Kasumi-1 (cell line): ENCODE measurements around the gene AMIGO3.
A peak's percentile ranks its signal among the peaks of the same experiment; 100 is the strongest.
"Not testable (repeated sequence)": the region's sequence is repeated elsewhere in the genome, so short reads cannot be mapped to it uniquely, and the experiment has no call there.

Experiments used
- DNase-seq, 2 experiments: peaks; one replicate each; lab custom pipeline; 2025; lab: John Stamatoyannopoulos, UW

The AMIGO3 gene

DNA sequence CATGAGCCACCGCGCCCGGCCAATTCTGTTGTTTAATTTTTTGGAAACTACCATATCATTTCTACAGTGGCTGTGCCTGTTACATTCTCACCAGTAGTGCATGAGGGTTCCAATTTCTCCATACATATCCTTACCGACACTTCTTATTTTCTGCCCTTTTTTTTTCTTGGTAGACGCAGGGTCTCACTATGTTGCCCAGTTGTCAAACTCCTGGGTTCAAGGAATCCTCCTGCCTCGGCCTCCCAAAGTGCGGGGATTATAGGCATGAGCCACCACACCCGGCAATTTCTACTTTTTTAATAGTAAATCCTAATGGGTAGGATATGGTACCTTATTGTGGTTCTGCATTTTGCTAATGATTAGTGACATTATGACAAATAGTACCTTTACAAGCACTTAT, 9.6 kb downstream of the AMIGO3 start:
- DNase-seq, result no peak

DNA sequence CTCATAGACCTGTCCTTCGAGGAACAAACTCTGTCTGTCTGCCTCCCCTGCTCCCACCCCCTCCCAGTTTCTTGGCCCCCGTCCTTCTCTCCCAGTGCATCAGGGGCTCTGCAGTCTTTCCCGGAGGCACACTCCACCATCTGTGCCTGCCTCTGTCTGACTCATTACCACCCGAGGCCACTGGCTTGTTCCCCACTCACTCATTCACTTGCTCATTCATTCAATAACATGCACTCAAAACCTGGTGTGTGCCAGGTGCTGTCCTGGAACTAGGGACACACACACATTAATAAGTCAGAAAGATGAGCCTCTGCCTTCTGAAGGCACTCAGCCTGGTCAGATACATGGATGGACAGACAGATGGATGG, 12.4 kb downstream of the AMIGO3 start:
- DNase-seq, result no peak

DNA sequence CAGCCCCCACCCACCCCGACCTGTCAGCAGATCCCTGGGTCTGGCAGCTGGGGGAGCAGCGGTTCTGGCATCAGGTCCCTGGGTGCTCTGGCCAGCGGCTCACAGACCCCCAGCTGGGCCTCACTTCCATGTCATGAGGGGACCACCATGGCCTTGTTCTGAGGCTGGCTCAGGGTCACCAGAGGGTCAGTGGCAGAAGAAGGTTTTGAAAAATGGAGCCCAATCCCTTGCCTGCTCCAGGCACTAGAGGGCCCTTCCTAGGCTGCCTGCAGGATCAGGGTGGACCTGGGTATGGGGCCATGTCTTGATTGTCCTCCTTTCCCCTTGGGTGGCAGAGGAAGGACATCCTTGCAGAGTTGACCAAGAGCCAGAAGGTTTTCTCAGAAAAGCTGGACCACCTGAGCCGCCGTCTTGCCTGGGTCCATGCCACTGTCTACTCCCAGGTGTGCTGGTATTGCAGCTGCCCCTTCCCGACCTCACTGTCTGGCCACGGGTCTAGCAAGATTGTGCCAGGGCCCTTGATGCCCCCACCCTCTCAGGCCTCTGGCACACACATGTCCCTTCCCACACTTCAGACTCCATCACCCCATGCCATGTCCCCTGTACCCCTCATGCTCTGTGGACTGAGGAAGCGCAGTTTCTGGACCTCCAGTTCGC, 12.9 kb downstream of the AMIGO3 start:
- DNase-seq, result no peak

DNA sequence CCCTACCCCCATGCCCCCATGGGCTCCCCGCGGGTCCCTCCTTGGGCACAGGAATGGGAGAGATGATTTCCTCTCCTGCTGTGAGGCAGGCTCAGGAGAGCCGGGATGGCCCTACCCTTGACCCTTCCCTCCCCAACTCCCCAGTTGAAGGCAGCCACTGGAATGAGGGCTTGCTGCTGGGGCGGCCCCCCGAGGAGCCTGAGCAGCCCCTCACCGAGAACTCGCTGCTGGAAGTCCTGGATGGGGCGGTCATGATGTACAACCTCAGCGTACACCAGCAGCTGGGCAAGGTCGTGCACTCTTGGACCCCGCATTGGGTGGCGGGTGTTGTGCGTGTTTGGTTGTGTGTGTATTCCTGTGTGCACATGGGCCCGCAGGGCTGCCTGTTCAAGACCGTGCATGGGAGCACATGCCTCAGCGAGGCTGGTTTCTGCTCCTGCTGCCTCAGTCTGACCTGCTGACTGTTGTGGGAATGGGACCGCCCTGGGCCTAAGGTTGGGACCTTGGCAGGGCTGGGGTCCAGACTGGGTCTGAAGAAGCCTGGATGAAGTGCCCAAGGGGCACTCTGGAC, 14.0 kb downstream of the AMIGO3 start:
- no peak for DNase-seq

DNA sequence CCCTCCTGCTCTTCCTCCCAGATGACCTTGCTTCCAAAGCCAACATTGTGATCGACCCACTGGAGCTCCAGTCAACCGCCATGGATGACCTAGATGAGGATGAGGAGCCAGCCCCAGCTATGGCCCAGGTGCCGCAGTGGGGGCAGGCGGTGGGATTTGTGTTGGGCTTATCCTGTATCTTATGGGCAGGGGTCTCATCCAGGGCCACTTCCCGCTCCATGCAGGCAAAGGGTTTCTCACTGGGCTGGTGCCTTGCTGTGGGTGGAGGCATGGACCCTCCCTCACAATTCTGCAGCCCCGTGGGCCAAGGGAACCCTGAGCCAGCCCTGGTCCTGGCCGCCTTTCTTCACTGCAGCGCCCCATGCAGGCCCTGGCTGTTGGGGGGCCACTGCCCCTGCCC, 14.9 kb downstream of the AMIGO3 start:
- no peak for DNase-seq

DNA sequence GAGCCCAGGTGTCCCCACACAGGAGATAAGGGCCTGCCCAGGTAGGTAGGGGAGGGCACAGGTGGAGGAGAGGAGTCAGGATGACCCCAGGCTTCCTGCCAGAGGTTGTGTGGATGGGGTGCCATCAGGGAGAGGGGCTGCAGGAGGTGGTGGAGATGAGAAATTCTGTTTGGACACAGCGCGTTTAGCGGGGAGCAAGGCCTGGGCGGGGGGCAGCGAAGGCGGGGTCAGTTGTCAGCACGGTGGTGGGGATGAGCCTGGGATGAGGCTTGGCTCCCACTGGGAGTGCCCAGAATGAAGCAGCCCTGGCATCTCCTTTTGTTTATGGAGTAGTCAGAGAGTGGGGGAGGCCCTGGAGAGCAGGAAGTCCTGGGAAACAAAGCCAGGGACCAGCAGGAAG, 15.5 kb downstream of the AMIGO3 start:
- DNase-seq, result no peak

DNA sequence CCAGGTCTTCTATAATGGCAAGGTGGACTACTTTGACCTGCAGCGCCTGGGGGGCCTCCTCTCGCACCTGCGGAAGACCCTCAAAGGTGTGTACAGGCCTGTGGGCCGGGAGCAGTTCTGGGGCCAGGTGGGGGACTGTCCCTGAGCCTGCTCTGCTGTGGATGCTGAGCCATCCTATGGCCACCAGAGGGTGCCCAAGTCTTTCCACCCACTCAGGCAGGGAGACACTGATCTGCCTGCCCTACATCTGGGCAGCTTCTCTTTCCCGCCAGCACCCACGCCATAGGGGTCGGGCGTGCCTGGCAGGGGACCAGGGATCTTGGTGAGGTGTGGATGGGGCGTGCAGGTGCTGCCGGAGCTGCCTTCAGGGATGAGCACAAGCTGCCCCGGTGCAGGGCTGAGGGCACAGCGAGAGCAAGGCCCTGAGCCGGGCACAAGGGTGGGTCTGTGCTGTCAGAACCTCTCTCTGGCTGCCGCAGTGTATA, 16.0 kb downstream of the AMIGO3 start:
- DNase-seq, result peak; percentile 71 to 73

DNA sequence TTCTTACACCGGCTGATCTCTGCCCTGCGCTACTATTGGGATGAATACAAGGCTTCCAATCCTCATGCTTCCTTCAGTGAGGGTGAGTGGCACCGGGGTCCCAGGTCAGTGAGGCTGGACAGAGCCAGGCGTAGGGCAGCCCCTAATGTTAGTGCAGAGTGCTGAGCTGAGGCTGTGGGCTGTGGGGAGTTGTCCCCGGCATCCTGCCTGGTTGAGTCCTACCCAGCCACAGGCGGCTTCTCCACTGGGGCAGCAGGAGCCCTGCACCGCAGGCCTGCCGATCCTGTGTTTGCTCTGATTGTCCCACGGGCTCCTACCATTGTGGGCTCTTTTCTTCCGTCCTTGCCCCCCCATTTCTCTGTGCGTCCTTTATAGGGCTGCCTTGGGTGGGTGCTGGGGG, 16.8 kb downstream of the AMIGO3 start:
- DNase-seq, result no peak

DNA sequence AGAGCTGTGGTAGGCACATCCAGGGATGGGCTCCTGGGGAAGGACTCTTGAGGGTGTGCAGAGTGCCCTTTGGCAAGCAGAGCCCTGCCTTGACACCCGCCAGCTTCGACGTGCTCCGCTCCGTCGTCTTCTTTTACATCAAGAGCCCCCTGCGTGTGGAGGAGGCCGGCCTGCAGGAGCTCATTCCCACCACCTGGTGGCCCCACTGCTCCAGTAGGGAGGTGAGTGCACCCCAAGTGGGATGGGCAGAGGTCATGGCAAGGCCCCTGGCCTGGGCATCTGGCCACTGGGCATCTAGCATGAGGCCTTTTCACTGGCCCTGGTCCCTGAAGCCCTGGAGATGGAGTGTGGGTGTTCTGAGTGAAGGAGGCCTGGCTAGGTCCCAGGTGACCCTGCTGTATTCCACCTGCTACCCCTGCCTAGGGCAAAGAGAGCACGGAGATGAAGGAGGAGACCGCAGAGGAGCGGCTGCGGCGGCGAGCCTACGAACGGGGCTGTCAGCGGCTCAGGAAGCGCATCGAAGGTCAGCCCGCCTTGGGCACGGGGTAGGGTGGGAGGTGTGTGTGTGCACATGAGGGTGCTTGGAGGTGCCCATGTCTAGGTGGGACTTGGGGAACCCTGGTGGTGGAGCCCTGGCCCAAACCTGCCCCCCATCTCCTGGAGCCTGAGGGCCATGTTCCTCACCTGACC, 18.0 kb downstream of the AMIGO3 start:
- DNase-seq, result peak in 1 of 2 experiments; percentile 42

DNA sequence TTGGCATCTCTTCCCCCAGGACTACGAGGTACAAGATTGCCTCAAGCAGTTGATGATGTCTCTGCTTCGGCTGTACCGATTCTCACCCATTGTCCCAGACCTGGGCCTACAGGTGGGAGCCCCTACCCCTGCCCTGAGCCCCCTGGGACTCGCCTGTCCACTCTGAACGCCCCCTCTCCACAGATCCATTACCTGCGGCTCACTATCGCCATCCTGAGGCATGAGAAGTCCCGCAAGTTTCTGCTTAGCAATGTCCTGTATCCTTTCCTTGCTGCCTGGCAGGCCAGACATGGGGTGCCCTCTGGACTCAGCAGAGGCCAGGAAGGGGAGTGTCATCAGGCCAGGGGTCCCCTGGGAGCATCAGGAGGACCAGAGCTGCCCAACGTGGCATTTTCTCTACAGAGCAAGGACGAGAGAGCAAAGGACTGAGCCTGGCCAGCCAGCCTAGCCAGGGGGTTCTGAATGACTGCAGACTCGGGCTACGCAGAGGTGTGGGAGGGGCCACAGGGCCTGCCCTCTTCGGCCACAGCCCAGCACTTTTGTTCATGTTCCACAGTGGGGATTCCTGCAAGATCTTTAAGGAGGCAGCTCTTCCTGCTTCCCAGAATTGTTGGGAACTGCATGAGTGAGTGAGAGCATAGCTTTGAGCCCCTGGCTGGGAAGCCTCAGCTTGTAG, 18.9 kb downstream of the AMIGO3 start:
- no peak for DNase-seq

DNA sequence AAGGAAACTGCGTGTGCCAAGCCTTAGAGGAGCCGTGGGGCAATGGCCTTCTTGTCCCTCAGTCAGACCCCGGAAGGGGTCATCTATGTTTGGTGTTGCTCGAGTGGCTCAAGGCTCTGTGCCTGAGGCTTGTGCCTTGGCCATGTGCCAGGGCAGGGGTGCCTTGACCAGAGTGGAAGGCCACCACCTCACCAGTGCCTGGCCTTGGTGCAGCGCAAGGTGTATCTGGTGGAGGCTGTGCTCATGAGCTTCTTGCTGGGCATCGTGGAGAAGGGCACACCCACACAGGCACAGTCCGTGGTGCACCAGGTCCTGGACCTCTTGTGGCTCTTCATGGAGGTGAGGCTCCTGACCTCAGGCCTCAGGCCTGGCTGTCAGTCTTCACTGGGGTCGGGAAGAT, 19.5 kb downstream of the AMIGO3 start:
- no peak for DNase-seq

DNA sequence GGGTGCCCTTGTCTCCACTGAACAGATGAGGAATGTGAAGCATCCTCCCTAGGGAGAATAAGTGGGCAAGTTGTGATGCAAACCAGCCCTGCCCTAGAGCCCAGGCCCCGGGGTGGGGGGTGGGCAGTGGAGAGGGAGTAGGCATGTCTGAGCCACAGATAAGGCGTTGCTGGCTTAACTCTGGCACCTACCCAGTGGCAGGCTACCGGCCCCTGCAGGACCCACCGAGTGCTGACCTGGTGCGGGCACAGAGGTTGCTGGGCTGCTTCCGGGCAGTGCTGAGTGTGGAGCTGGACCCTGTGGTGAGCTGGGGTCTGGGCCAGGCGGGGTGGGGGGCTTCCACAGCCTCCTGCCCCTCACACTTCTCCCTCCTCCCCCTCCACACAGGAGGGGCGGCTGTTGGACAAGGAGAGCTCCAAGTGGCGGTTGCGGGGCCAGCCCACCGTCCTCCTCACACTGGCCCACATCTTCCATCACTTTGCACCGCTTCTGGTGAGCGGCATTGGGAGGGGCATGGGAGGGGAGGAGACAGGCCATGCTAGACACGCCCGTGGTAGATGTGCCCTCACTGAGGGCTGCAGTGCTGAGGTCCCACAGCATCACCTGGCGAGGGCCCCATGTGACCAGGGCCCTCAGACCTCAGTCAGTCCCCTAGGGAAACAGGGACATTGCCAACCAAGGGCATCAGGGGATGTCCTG, 20.1 kb downstream of the AMIGO3 start:
- DNase-seq, result no peak

DNA sequence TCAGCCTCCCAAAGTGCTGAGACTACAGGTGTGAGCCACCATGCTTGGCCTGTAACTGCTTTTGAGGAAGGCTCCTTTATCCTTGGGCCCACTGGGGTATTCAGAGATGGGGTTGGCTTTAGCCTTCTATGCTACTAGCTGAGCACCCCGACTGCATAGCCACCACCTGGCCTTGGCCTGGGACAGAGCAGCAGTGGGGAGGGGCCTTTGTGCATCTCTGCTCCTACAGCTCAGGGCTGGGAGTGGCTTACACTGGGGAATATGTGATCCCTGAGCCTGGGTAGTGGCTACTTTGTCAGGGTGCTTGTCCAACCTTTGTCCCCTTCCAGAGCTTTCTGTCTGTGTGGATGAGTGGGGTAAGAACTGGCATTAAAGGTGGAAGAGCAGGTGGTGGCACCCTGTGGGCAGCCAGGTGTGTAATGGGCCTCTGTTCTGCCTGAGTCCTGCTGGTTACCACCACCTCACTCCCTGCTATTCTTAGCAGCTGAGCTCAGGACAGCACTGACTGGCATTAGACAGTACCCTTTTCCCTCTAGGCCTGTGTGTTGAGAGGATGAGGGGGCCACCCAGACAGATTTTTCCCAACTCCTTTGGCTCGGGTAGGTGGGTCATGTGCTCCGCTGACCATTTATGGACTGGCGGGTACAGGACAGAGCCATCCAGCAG, 24.0 kb downstream of the AMIGO3 start:
- not testable (repeated sequence) for DNase-seq

DNA sequence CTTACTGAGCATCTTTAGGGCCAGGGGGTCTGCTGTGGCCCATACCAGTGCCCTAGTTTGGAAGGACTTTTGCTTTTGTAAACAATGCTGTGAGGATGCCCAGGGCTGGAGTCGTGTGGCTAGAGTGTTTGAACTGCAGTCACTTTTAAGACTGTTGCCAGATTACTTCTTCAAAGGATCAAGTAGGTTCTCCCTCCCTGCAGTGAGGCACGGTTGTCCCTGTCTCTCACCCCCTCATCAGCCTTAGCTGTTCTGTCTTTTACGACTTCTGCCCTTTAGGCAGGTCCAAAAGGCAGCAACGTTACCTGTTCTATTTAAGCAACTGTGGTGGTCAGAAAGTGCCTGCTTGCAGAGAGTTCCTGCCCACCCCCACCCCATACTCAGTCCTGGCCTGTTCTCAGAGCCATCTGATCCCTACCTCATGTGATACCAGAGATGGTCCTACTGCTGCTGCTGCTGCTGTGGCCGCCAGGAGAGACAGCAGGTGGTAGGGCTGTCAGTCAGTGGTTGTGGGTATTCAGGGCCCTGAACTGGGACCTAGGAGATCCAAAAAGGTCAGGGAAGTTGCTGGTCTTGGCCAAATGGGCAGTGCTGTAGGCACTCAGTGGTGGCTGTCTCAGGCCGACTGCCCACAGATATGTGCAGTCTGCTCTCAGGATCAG, 24.9 kb downstream of the AMIGO3 start:
- DNase-seq, result not testable (repeated sequence)

DNA sequence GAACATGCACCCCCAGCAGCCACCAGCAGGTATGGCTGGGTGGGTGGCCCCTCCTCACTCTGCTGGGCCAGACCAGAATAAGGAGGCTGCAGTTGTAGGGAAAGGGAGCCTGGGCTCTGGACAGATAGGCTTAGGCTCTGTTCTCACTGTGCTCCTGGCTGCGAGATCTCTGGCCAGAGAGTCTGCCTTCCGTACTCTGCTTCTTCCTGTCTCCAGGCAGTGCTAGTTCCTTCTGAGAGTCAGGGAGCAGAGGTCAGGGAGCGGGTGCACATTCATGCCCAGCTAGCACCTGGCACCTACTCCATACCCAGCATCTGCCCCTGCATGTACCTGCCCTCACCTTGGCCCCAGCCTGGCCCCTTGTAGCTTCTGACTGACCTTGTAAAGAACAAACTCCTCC, 28.0 kb downstream of the AMIGO3 start:
- not testable (repeated sequence) for DNase-seq

DNA sequence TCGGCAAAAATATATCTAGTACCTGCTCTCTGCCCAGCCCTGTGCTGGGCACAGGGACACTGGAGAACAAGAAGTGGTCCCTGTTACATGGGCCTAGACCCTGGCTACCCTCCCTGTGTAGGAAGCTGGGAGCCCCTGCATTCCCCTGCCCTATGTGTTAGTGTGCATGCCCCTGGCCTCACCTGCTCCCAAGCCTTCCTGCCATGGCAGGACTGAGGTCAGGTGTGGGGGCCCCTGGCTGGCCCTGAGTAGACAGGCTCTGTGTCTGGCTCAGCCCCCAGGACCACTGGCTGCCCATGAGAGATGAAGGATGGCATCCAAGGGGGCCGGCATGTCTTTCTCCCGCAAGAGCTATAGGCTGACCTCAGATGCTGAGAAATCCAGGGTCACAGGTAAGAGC, 28.6 kb downstream of the AMIGO3 start:
- DNase-seq, result not testable (repeated sequence)

DNA sequence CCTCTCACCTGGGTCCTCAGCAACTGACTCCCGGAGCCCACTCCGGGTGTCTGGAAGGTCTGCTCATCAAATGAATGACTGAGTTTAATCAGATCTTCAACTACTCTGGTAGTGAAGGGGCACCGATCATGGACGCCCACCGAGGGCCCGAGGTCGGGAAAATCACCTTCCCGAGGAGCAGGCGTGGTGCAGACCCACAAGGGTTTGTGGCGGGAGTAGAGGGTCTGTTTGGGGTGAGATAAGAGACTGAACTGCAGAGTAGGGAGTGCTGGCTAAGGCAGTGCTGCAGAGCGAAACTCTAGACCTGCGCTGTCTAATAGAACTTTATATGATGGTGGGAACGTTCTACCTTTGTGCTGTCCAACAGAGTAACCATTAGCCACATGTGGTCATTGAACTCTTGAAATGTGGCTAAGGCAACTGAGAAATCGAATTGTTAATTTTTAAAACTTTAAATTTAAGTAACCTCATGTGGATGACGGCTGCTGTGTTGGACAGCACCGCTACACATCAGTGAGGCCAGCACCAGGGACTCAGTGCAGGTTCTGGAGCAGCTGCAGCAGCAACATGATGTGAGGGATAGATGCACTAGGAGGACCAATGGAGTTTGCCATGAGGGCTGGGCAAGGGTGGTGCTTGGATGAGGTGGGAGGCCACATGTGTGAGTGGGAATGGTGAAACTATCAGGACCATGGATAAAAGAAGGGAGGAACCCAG, 29.4 kb downstream of the AMIGO3 start:
- not testable (repeated sequence) for DNase-seq

DNA sequence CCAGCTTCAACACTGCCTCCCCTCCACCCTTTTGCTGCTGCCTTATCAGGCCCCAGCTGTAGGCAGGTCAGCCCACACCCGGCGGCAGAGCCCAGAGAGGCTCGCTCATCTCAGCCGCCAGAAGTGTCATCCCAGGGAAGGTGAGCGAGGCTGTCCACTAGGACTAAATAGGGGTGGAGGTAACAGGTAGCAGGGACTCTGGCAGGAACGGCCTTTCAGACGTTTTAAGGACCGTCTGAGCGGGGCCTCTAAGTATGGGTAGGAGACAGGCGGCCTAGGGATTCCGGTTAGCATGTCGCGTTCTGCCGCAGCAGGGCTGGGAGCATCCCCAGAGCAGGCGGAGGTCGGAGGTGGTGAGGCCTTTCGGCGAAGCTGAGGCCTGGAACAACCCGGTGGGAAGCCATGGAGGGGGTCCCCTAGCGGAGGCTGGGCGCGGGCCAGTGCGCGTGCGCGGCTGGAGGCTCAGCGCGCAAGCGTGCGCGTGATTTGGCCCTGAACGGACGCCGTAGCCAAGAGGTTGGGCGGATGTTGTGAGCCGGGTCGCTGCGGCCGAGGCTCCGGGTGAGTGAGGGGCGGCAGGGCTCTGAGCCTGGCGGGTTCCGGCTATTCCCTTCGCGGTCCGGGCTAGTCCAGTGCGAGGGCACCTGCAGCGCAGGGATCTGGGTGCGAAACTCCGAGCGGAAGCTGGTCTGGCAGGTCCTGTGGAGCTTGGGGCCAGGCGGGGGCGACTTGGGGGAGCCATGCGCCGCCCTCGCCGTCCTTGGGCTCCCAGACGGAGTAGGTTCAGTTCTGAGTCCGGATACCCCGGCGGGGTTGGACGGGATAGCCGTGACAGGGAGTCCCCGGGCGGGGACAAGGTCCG, 30.2 kb downstream of the AMIGO3 start, which contains the start of the genes MST1 and RNF123:
Gene MST1, minus strand, starts transcription at position 429 of the 862 bp plus-strand sequence. CDS start 783 bp downstream, outside the sequence.
Gene RNF123, plus strand, starts transcription at position 512 of the 862 bp plus-strand sequence. CDS start 1,609 bp downstream, outside the sequence.
- no peak for DNase-seq
